ENCODE results near the gene SP4.

DNA sequence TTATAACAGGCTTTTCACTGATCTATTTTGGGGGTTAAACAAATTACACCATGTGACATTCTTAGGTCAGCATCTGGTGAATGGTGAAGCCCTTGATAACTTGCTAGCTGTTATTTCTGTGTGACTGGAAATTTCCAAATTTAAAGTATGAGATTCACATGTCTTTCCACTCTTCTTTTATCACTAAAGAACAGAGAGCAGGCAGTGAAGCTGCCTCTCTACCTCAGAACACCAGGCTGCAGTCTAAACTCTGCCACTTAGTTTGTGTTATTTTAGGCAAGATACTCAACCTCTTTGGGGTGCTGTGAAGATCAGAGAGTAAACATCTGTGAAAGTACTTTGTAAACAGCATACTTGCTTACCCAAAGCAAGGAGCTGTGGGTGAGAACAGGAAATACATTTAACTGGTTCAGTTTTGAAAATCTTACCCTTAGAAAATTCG is 15.5 kb upstream of the SP4 start:
- TF ChIP-seq EZH2 (IDR thresholded peaks at IDR 0.05; ENCODE audit: borderline replicate concordance, low read depth, low read length, severe bottlenecking) (no peak), POLR2A (IDR thresholded peaks at IDR 0.05; ENCODE audit: low read depth, low read length) (no peak), MYC (IDR thresholded peaks at IDR 0.05; ENCODE audit: low read depth, low read length) (no peak), POLR2AphosphoS5 (IDR thresholded peaks at IDR 0.05; ENCODE audit: insufficient read depth, low read depth, low read length) (no peak), FOS (IDR thresholded peaks at IDR 0.05; ENCODE audit: borderline replicate concordance, insufficient read depth, low read length) (no peak), GATA2 (IDR thresholded peaks at IDR 0.05; ENCODE audit: insufficient read depth, insufficient read length, low read depth, low read length) (no peak), JUN (IDR thresholded peaks at IDR 0.05; ENCODE audit: borderline replicate concordance, insufficient read depth, insufficient read length, low read depth) (no peak)
- TF ChIP-seq, protein P1, sequence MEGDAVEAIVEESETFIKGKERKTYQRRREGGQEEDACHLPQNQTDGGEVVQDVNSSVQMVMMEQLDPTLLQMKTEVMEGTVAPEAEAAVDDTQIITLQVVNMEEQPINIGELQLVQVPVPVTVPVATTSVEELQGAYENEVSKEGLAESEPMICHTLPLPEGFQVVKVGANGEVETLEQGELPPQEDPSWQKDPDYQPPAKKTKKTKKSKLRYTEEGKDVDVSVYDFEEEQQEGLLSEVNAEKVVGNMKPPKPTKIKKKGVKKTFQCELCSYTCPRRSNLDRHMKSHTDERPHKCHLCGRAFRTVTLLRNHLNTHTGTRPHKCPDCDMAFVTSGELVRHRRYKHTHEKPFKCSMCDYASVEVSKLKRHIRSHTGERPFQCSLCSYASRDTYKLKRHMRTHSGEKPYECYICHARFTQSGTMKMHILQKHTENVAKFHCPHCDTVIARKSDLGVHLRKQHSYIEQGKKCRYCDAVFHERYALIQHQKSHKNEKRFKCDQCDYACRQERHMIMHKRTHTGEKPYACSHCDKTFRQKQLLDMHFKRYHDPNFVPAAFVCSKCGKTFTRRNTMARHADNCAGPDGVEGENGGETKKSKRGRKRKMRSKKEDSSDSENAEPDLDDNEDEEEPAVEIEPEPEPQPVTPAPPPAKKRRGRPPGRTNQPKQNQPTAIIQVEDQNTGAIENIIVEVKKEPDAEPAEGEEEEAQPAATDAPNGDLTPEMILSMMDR (IDR thresholded peaks at IDR 0.05; ENCODE audit: extremely low read depth in 1 of 2, insufficient read depth in 1 of 2, low read depth in 1 of 2, low read length in 2 of 2), result no peak
- TF ChIP-seq, protein P2, sequence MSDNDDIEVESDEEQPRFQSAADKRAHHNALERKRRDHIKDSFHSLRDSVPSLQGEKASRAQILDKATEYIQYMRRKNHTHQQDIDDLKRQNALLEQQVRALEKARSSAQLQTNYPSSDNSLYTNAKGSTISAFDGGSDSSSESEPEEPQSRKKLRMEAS (IDR thresholded peaks at IDR 0.05; ENCODE audit: insufficient read depth, insufficient read length), result no peak
